ENCODE data around the gene GAS5. TPM values are rescaled to one million over a fixed set of nuclear protein-coding genes. Genes with fewer than 3 reads are reported as not detected.
A peak's percentile ranks its signal among the peaks of the same experiment; 100 is the strongest.

The GAS5 gene
- total RNA-seq, 1 experiment from 2014 or later = 112 TPM

DNA sequence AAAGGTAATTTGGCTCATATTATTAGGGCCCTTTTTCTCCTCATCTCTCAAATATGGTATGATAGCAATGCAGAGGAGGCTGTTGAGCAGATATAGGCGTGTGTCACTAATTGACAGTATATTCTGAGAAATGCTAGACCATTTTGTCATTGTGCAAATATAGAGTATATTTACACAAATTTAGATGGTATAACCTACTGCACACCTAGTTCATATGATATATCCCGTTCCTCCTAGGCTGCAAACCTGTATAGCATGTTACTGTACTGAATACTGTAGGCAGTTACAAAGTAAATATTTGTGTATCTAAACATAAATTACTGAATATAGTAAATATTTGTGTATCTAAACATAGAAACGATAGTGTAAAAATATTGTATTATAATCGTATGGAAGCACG lies 8.9 kb upstream of the GAS5 start:
- H3K79me2 ChIP-seq (ENCODE audit: low read length) = no peaks in the 10 kb centered on the region
- H3K27me3 ChIP-seq (ENCODE audit: low read length) = no peaks in the 10 kb centered on the region
- H2AFZ ChIP-seq (ENCODE audit: low read length) = no peak overlapping the region
- DNase-seq (peak; percentile 11), ATAC-seq (peak; percentile 70)
- H3K9me3 ChIP-seq (ENCODE audit: low read length) = no peaks in the 10 kb centered on the region
- TF ChIP-seq EZH2 (IDR thresholded peaks at IDR 0.05; ENCODE audit: low read length, unreplicated experiment) (no peak), EZH2phosphoT487 (IDR thresholded peaks at IDR 0.05; ENCODE audit: borderline replicate concordance, low read length) (no peak)
- TF ChIP-seq, protein P1, sequence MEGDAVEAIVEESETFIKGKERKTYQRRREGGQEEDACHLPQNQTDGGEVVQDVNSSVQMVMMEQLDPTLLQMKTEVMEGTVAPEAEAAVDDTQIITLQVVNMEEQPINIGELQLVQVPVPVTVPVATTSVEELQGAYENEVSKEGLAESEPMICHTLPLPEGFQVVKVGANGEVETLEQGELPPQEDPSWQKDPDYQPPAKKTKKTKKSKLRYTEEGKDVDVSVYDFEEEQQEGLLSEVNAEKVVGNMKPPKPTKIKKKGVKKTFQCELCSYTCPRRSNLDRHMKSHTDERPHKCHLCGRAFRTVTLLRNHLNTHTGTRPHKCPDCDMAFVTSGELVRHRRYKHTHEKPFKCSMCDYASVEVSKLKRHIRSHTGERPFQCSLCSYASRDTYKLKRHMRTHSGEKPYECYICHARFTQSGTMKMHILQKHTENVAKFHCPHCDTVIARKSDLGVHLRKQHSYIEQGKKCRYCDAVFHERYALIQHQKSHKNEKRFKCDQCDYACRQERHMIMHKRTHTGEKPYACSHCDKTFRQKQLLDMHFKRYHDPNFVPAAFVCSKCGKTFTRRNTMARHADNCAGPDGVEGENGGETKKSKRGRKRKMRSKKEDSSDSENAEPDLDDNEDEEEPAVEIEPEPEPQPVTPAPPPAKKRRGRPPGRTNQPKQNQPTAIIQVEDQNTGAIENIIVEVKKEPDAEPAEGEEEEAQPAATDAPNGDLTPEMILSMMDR (conservative IDR thresholded peaks at IDR 0.05; ENCODE audit: low read depth, low read length) = no peak
- no peak overlapping the region for H3K9ac ChIP-seq (ENCODE audit: low read length)
- H3F3A ChIP-seq (ENCODE audit: low read length, unreplicated experiment) = no peaks in the 10 kb centered on the region
- H3K4me1 ChIP-seq (ENCODE audit: insufficient read depth, low read length) = no peaks in the 10 kb centered on the region
- no peak overlapping the region for H3K27ac ChIP-seq (ENCODE audit: low read length)
- no peaks in the 10 kb centered on the region for H3K36me3 ChIP-seq (ENCODE audit: low read depth, low read length)
- H3K4me2 ChIP-seq (ENCODE audit: low read length) = no peak overlapping the region
- no peaks in the 10 kb centered on the region for H3K9me2 ChIP-seq (replicated peaks; ENCODE audit: low read length)
- ChIA-PET POLR2A (ENCODE audit: unreplicated experiment) (no interaction called here), CTCF (no interaction called here)
- H4K20me1 ChIP-seq (ENCODE audit: low read length) = no peaks in the 10 kb centered on the region
- BruUV-seq (replicated peaks) = no TSS peak
- no peak overlapping the region for H3K4me3 ChIP-seq (ENCODE audit: low read length)
- intact Hi-C loops (cut with micrococcal nuclease) = no loop called here

DNA sequence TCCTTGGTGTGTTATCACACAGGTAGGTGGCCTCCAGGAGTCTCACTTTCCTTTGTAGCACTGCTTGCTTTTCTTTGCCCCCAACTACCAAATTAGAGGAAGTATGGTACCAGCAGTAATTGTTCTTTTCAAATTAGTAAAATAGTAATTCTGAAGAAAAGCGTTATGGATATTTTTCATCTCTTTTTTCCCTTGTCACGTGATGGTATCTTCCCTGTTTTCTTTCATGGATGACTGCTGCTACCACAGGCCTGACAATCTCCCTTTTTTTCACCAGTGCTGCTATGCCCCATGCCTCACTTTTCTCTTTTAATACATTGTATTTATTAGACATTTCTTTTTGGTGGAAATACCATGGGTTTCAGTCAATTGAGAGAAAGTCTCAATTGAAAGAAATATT lies 3.7 kb upstream of the GAS5 start:
- TF ChIP-seq, protein P1 (conservative IDR thresholded peaks at IDR 0.05; ENCODE audit: low read depth, low read length) = no peak
- TF ChIP-seq EZH2 (IDR thresholded peaks at IDR 0.05; ENCODE audit: low read length, unreplicated experiment) (no peak), EZH2phosphoT487 (IDR thresholded peaks at IDR 0.05; ENCODE audit: borderline replicate concordance, low read length) (no peak)
- no peak overlapping the region for H2AFZ ChIP-seq (ENCODE audit: low read length)
- ATAC-seq (no peak), DNase-seq (no peak)
- intact Hi-C loops (cut with micrococcal nuclease) = no loop called here
- no peaks in the 10 kb centered on the region for H3K27me3 ChIP-seq (ENCODE audit: low read length)
- H3K9me3 ChIP-seq (ENCODE audit: low read length) = no peaks in the 10 kb centered on the region
- H3K9ac ChIP-seq (ENCODE audit: low read length) = no peak overlapping the region
- peaks cover 13% of the 10 kb centered on the region for H3K79me2 ChIP-seq (ENCODE audit: low read length)
- POLR2A ChIA-PET (ENCODE audit: unreplicated experiment) = no interaction called here
- no peak overlapping the region for H3K4me3 ChIP-seq (ENCODE audit: low read length)
- H3K4me1 ChIP-seq (ENCODE audit: insufficient read depth, low read length) = peaks cover 7% of the 10 kb centered on the region
- H3F3A ChIP-seq (ENCODE audit: low read length, unreplicated experiment) = peaks cover under 1% of the 10 kb centered on the region
- H4K20me1 ChIP-seq (ENCODE audit: low read length) = peaks cover 8% of the 10 kb centered on the region
- H3K4me2 ChIP-seq (ENCODE audit: low read length) = no peak overlapping the region
- no peaks in the 10 kb centered on the region for H3K9me2 ChIP-seq (replicated peaks; ENCODE audit: low read length)
- BruUV-seq (replicated peaks) = no TSS peak
- CTCF ChIA-PET = no interaction called here
- H3K36me3 ChIP-seq (ENCODE audit: low read depth, low read length) = peaks cover 11% of the 10 kb centered on the region
- H3K27ac ChIP-seq (ENCODE audit: low read length) = no peak overlapping the region

DNA sequence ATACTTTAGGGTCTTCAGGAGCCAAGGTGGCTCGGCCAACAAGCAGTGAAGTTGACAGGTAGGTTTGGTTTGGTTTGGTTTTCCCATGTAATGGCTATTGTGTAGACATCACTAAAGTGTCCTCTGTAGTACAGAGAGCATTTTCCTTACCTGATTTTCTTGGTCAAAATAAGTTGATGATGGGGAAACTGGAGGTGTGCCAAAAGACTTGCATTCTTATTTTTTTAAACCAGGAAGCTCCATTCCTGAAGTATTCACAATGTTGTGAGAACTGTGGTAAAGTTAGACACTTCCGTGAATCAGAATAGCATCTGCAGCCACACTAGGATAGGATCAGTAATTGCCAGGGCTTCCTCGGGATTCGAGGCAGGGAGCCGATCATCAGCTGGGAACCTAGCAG lies 3.3 kb upstream of the GAS5 start:
- no peak overlapping the region for H2AFZ ChIP-seq (ENCODE audit: low read length)
- no peaks in the 10 kb centered on the region for H3K9me3 ChIP-seq (ENCODE audit: low read length)
- CTCF ChIA-PET = no interaction called here
- H3K9ac ChIP-seq (ENCODE audit: low read length) = no peak overlapping the region
- peaks cover 15% of the 10 kb centered on the region for H3K36me3 ChIP-seq (ENCODE audit: low read depth, low read length)
- intact Hi-C loops (cut with micrococcal nuclease) = no loop called here
- H3K79me2 ChIP-seq (ENCODE audit: low read length) = peaks cover 17% of the 10 kb centered on the region
- H3K9me2 ChIP-seq (replicated peaks; ENCODE audit: low read length) = no peaks in the 10 kb centered on the region
- no peak for DNase-seq
- no peak overlapping the region for H3K4me3 ChIP-seq (ENCODE audit: low read length)
- no peak overlapping the region for H3K27ac ChIP-seq (ENCODE audit: low read length)
- H4K20me1 ChIP-seq (ENCODE audit: low read length) = peaks cover 12% of the 10 kb centered on the region
- H3F3A ChIP-seq (ENCODE audit: low read length, unreplicated experiment) = peaks cover 5% of the 10 kb centered on the region
- TF ChIP-seq, protein P1 (conservative IDR thresholded peaks at IDR 0.05; ENCODE audit: low read depth, low read length) = no peak
- TF ChIP-seq EZH2 (IDR thresholded peaks at IDR 0.05; ENCODE audit: low read length, unreplicated experiment) (no peak), EZH2phosphoT487 (IDR thresholded peaks at IDR 0.05; ENCODE audit: borderline replicate concordance, low read length) (no peak)
- no peaks in the 10 kb centered on the region for H3K27me3 ChIP-seq (ENCODE audit: low read length)
- POLR2A ChIA-PET (ENCODE audit: unreplicated experiment) = no interaction called here
- peaks cover 7% of the 10 kb centered on the region for H3K4me1 ChIP-seq (ENCODE audit: insufficient read depth, low read length)
- no peak overlapping the region for H3K4me2 ChIP-seq (ENCODE audit: low read length)
- no peak for ATAC-seq
- no TSS peak for BruUV-seq (replicated peaks)

Data from PC-3 (cell line).